HG03066 (cell line): ENCODE results near the gene TGFA.

ENCODE experiments used
- ATAC-seq: cut with Tn5 transposase; IDR thresholded peaks from one replicate; pipeline ENCODE4 v1.9.1; 2021; ENCODE audit warnings: low read depth; ENCODE audit not compliant: unreplicated experiment

TGFA gene

GRCh38 chr2:70526126-70526525, 27.5 kb downstream of the TGFA start:
- no peak for ATAC-seq

- no peak for ATAC-seq
These were observed 28.6 kb downstream of the TGFA start for GRCh38 chr2:70525032-70525431.

DNA sequence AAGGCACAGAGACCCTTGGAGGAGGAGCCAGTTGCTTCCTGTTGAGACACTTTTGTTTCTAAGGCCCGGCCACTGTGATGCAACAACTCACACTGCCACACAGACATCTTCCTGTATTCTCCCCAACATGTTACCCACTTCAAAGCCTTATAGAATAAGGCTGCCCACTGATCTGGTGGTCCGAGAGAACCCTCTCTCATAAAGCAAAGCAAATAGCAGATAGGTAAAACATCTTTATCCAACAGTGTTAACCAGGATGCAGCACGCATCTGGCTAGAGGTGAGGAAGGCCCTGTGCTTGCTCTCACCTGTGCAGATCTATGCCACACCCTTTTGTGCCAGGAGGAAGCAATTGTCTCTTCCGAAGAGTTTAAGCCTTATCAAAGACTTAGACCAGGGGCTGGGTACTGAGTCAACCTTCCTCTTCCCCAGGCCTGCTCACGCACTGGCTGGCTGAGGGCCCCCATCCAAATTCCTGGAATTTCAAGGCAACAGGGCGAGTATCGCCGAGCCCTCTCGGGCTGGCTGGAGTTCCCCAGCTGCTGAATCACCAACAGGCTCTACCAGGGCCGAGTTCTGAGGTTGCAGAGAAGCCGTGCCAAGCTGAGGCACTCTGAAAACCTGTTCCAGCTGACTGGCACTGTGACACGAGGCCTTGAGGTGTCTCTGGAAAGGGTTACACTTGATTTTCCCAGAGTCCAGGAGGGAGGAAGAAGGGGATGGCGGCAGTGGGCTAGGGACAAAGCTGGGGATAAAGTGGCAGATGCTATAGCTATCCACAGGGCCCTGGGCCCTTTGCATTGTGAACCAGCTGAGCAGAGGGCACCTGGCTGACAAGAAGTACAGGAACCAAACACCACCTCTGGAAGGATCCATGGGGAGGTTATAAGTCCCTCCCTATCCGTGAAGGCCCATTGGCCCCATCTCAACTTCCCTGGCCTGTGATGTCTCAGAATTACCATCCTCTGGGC, 29.3 kb downstream of the TGFA start:
- ATAC-seq, result no peak

DNA sequence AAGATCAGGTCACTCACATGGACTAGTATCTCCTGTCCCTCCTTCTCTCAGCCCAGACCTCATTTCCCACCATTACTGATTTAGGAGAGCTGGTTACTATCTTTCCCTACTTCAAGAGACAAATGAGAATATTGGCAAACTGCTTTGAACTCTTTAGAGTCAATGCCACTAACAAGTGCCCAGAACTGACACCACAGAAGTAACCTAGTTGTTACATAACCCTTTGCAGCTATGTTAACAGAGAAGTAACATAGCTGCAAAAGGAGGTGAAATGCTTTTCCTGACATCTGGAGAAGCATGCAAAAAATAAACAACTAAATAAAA, 30.0 kb downstream of the TGFA start:
- ATAC-seq, result no peak

- no peak for ATAC-seq
These were observed 31.0 kb downstream of the TGFA start for GRCh38 chr2:70522627-70523026.

GRCh38 chr2:70520825-70521224, 32.8 kb downstream of the TGFA start:
- no peak for ATAC-seq

DNA sequence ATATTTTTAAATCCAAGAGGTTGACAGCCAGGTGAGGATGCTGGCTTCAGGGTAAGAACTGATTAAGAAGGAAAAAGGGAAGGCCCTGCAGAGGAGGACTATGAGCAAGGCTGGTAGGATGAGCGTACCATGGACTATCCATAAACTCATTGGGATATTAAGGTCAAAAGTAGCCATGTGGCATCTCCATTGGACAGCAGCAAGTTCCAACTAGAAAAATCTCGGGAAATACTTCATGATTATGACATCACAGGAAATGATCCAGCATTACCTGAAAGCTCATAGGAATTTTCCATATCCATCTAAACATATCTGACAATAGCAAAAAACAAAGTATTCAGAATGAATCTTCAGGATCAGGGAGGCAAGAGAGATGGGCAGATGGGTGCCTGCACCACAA, 34.2 kb downstream of the TGFA start:
- ATAC-seq, result no peak

DNA sequence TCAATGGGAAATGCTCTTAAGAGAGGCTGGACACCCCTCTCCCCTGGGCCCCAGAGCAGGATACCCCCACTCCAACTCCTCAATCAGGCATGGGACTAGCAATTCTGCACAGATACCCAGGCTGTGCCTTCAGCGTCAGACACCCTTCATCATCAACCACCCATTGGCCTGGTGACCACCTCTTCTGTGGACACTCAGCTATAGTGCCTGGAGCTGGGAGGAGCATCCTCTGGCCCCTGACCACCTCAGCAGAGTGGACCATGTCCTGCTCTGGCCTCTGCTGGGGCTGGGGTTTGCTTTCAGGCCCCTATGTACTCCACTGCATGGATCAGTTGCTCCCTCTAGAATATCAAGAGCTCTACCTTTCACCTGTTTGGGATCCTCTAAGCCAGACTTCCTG, 35.1 kb downstream of the TGFA start:
- no peak for ATAC-seq

DNA sequence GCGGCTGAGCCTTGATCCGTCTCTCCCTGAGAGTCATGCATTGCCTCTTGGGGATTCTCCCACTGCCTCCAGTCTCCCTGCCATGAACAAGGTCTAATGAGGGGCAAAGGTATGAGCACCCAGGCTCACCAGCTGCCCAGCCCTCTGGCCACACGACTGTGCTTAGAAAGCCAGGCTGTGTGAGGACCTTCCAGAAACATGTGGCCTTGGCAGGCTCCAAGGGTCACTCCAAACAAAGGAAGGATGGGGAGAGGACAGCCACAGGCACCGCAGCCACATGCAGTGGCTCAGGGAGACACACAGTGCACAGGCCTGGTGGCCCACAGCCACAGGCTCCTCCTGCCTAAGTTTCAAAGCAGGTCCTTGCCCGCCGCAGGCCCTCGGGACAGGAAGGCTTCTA, 35.8 kb downstream of the TGFA start:
- ATAC-seq, result no peak

- ATAC-seq, result peak; percentile 85
These were observed 37.0 kb downstream of the TGFA start for GRCh38 chr2:70516596-70516995.

DNA sequence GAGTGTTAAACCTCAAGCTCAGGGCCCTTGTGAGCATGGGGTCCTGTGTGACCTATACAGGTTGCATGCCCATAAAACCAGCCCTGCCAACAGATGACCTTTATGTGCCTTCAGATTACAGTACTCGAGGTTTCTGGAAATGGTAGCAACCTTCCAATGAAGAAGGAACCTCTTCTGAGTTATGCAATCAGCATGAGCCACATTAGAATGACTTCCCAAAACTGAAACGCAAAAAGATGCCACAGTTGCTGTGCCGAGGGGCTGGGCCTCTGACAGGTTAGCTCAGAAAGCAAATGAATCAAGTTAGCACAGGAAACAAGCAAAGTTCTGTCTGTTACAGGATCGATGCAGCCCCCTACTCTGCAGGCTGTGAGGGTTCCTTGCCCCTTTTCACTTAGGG, 37.7 kb downstream of the TGFA start:
- no peak for ATAC-seq

GRCh38 chr2:70514612-70515055, 39.0 kb downstream of the TGFA start:
- no peak for ATAC-seq

DNA sequence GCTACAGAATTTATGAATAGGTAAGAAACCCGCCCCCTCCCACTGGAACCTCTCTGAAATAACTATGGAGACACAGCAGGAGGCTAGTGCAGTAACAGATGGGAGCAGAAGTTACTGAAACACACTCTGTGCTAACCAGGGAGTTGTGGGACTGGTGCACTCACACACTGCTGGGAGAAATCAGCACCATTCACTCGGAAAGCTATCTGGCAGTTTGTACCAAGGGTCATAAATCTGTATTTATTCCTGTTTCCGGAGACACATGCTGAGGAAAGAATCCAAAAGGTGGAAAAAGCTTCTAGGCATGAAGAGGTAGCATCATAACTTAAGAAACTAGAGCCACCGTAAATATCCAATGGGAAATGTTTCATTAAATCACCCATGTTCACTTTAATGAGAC, 39.9 kb downstream of the TGFA start:
- no peak for ATAC-seq

DNA sequence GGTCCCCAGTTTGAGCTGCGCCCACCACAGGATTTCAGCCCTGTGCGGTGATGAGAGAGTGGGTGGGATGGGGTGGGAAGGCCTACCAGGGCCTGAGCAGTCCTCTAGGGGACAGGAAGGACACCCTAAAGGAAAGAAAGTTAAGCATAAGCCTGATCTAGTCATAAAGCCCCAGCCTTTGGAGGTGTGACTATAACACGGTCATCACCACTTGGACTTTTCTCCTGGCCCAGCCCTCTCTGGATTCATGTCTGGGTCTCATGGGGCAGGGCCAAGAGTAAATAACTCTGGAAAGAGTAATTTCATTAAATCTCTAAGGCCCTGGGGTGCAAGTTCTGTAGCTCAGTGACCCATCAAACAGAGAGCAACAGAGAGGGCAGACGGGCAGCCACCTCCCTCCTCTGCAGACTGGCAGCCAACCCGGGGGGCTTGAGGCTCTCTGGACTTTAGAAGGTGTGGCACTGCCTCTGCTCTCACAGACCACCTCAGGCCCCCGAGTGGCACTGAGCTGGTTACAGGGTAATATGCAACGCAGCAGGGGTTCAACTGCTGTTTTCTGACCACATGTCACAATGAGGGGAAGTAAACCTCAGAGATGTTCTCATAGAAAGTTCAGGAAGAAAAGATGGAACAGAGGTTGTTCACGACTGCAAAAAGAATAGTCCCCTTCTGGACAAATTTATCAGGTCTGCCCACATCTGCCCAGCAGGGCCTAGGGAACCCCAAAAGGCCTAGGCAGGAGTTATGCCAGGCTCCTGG, 41.5 kb downstream of the TGFA start:
- no peak for ATAC-seq

GRCh38 chr2:70510313-70510712, 43.3 kb downstream of the TGFA start:
- ATAC-seq, result no peak

- ATAC-seq, result no peak
These were observed 44.1 kb downstream of the TGFA start for GRCh38 chr2:70509565-70509964.

DNA sequence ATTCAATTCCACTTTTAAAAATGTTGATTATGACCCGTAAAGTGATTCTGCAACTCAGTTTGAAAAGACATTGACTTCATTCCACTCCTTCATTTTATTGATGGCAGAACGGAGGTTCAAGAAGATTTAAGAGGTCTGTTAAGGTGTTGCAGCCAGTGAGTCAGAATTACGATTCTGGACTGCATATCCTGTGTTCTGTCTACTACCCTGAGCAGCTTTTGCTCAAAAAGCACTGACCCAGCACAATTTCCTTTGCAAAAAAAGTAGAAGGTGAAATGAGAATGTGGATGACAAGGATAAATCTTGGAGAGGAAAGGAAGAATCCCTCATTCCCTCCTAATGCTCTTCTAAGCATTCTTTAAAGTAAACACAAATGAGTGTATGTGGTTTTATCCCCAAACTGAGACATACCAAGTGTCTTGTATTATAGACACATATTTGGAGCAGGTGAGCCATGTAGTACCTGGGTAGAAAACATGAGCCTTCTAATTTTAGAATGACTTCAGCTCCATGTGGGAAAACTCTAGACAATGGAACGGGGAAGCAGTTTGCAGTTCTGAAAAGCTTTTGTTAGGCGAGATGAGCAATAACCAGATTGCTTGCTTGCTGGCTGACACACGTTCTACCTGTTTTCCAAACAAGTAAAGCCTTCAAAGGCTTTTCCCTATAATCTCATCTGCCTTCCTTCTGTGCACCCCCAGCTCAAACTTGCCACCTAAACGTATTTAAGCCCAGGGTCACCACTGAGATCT, 44.7 kb downstream of the TGFA start:
- no peak for ATAC-seq

DNA sequence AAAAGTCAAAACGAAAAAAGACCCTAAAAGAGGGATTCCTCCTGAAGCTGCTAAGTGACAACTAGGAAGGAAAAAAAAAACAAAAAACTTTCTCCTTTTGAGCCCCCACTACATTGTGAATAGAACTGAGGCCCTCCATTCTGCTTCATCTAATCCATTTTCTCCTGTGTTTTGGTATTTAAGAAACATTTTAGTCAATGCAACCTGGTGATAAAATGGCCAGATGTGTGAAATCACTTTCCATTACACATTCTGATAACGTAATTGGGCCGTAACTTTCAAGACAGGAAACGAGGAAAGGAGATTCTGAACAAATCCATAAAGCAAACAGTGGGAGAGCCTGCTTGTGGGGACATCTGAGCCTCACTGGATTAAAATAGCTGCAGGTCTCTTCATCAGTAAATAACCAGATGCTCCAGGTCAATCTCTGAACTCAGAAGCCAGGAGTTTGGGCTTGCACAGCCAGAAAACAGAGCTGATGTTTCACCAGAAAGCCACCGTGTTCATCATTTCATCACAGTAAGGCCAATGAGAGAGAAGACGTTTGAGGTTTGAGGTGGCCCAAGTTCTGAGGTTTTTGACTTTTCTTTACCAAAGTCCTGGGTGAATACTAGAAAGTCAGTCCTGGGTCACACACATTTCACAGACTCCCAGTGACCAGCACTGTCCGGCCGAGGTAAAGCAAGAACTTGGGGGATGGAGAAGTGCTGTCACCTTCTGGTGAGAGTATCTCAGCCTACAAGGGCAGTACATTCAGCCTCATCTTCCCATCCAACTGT, 47.8 kb downstream of the TGFA start:
- no peak for ATAC-seq

DNA sequence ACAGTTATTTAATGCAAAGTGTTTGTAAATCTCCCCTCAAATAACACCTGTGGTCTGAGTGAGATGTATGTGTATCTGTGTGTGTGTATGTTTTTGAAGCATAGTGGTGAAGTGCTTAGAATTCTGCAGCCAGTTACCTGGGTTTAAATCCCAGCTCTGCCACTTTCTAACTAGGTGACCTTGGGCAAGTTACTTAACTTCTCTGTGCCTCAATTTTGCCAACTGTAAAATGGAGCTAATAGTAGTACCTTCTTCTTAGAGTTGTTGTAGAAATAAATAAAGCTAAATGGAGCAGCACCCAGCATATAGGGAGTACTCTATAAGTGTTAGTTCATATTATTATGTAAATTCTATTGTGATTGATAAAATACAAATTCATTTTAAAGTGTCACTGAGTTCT, 48.9 kb downstream of the TGFA start:
- ATAC-seq, result no peak

DNA sequence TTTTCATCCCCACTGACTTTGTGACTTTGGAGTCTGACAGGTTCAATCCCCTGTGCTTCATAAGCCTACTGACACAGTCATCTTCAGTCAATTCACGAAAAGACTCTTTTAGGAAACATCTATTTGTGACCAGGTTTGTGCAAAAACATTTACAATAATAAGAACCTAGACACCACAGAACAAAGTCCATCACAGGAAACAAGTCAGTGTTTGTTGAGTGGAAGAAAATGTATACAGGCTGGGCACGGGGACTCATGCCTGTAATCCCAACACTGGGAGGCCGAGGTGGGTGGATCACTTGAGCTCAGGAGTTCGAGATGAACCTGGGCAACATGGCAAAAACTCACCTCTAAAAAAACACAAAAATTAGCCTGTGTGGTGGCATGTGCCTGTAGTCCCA, 49.7 kb downstream of the TGFA start:
- ATAC-seq, result no peak
